ENCODE results near the gene PANX1.

Gene PANX1

GRCh38 chr11:94170953-94171352 is 42.3 kb downstream of the PANX1 start:
- TF ChIP-seq CTCF (IDR thresholded peaks at IDR 0.05; ENCODE audit: low read depth, low read length), result no peak
- DNase-seq (ENCODE audit: low read depth in 2 of 2), result no peak
- no peak overlapping the region for H3K4me3 ChIP-seq (replicated peaks in 1 of 2; ENCODE audit: low read depth in 2 of 2, low read length in 2 of 2)

- no peak overlapping the region for H3K4me3 ChIP-seq (replicated peaks in 1 of 2; ENCODE audit: low read depth in 2 of 2, low read length in 2 of 2)
- peak; percentile 70 for TF ChIP-seq CTCF (IDR thresholded peaks at IDR 0.05; ENCODE audit: low read depth, low read length)
- peak; percentile 52 to 67 for DNase-seq (ENCODE audit: low read depth in 2 of 2)
Observed at GRCh38 chr11:94171693-94172440, 43.2 kb downstream of the PANX1 start.

GRCh38 chr11:94175535-94175934 is 46.9 kb downstream of the PANX1 start:
- peak; percentile 86 to 95 for DNase-seq (ENCODE audit: low read depth in 2 of 2)
- H3K4me3 ChIP-seq (replicated peaks in 1 of 2; ENCODE audit: low read depth in 2 of 2, low read length in 2 of 2), result no peak overlapping the region
- TF ChIP-seq CTCF (IDR thresholded peaks at IDR 0.05; ENCODE audit: low read depth, low read length), result no peak

GRCh38 chr11:94178331-94178730 is 49.7 kb downstream of the PANX1 start:
- TF ChIP-seq CTCF (IDR thresholded peaks at IDR 0.05; ENCODE audit: low read depth, low read length), result no peak
- no peak for DNase-seq (ENCODE audit: low read depth in 2 of 2)
- H3K4me3 ChIP-seq (replicated peaks in 1 of 2; ENCODE audit: low read depth in 2 of 2, low read length in 2 of 2), result no peak overlapping the region

GRCh38 chr11:94179696-94180095 is 51.1 kb downstream of the PANX1 start:
- DNase-seq (ENCODE audit: low read depth in 2 of 2), result no peak
- H3K4me3 ChIP-seq (replicated peaks in 1 of 2; ENCODE audit: low read depth in 2 of 2, low read length in 2 of 2), result no peak overlapping the region
- no peak for TF ChIP-seq CTCF (IDR thresholded peaks at IDR 0.05; ENCODE audit: low read depth, low read length)

- no peak for DNase-seq (ENCODE audit: low read depth in 2 of 2)
- no peak overlapping the region for H3K4me3 ChIP-seq (replicated peaks in 1 of 2; ENCODE audit: low read depth in 2 of 2, low read length in 2 of 2)
- no peak for TF ChIP-seq CTCF (IDR thresholded peaks at IDR 0.05; ENCODE audit: low read depth, low read length)
Observed at GRCh38 chr11:94181526-94181925, 52.9 kb downstream of the PANX1 start.

- H3K4me3 ChIP-seq (replicated peaks in 1 of 2; ENCODE audit: low read depth in 2 of 2, low read length in 2 of 2), result no peak overlapping the region
- no peak for DNase-seq (ENCODE audit: low read depth in 2 of 2)
- TF ChIP-seq CTCF (IDR thresholded peaks at IDR 0.05; ENCODE audit: low read depth, low read length), result no peak
Observed at GRCh38 chr11:94181943-94182342, 53.3 kb downstream of the PANX1 start.

Measured in cardiac fibroblast (primary cell).